Urothelium cell line (cell line): ENCODE results near the gene ACSS3.
"Not testable (repeated sequence)": the region's sequence is repeated elsewhere in the genome, so short reads cannot be mapped to it uniquely, and the experiment has no call there.

Experiments used
- DNase-seq: peaks from one replicate; pipeline ENCODE4 v3.0.0; 2011; ENCODE audit warnings: low spot score, mixed read lengths
- FAIRE-seq: peaks from 2 replicates; lab custom pipeline; 2011; peaks lifted over from hg19 to GRCh38; lab: Jason Lieb, UNC

The ACSS3 gene, protein sequence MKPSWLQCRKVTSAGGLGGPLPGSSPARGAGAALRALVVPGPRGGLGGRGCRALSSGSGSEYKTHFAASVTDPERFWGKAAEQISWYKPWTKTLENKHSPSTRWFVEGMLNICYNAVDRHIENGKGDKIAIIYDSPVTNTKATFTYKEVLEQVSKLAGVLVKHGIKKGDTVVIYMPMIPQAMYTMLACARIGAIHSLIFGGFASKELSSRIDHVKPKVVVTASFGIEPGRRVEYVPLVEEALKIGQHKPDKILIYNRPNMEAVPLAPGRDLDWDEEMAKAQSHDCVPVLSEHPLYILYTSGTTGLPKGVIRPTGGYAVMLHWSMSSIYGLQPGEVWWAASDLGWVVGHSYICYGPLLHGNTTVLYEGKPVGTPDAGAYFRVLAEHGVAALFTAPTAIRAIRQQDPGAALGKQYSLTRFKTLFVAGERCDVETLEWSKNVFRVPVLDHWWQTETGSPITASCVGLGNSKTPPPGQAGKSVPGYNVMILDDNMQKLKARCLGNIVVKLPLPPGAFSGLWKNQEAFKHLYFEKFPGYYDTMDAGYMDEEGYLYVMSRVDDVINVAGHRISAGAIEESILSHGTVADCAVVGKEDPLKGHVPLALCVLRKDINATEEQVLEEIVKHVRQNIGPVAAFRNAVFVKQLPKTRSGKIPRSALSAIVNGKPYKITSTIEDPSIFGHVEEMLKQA

DNA sequence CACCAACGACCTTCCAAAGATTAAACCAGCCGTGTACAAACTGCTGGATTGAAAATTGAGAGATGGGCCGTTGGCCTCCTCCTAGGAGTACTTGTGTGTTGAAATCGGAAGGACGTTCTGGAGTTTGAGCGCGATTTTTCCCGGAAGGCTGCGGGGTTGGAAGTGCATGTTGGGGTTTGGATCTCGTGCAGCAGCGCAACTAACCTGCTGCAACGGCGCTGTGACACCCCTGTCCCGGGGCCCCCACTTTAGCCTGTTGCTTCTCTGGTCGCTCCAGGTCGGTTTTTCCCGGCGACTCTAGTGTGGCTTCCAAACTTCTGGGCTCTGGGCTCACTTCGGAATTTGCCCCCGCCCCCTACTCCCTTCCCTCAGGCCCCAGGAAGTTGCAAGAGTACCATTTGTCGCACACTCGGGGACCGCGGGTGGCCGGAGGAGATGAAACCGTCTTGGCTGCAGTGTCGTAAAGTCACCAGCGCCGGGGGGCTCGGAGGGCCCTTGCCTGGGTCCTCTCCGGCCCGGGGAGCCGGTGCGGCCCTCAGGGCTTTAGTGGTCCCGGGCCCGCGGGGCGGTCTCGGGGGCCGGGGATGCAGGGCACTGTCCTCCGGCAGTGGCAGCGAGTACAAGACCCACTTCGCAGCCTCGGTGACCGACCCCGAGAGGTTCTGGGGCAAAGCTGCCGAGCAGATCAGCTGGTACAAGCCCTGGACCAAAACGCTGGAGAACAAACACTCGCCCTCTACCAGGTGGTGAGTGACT, at the start of gene ACSS3:
Gene ACSS3 (plus strand): TSS at position 394 of the 756 bp plus-strand sequence. CDS start 42 bp downstream, at position 436.
- no peak for FAIRE-seq
- peak; percentile 40 for DNase-seq

DNA sequence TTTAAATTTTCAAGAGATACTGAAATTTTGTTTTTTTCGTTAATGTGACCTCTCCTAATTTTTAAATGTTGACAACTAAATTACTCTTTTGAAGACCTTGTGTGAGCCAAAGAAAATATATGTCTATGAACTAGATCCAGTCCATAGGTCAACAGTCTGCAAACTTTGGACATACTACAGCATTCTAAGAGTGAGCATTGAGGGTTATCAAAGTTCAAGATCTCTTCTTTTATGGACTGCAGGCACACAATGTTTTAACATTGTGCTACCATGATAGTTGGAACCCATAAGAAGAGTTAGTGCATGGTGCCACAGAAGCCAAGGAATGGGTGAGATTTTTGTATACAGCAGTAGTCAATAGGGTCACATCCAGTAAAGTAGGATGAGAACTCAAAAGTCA, 43.0 kb upstream of the ACSS3 start:
- DNase-seq (no peak), FAIRE-seq (no peak)

DNA sequence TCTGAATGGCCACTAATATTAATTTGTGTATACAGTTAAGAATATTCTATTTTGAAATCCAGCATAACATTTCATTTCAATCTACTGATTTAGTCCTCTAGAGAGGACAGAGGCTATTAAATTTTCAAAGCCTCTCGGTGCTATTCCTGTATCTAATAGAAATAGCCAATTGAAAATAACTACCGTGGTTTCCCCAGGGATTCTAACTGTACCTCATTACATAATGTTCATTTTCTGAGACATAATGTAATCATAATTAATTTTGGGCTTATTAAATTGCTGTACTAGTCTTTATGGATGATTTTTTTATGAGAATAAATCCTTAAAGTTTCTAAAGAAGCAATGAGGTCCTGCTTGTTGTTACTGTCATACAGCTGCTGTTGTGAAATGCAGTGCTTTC, 38.6 kb upstream of the ACSS3 start:
- DNase-seq (no peak), FAIRE-seq (no peak)

DNA sequence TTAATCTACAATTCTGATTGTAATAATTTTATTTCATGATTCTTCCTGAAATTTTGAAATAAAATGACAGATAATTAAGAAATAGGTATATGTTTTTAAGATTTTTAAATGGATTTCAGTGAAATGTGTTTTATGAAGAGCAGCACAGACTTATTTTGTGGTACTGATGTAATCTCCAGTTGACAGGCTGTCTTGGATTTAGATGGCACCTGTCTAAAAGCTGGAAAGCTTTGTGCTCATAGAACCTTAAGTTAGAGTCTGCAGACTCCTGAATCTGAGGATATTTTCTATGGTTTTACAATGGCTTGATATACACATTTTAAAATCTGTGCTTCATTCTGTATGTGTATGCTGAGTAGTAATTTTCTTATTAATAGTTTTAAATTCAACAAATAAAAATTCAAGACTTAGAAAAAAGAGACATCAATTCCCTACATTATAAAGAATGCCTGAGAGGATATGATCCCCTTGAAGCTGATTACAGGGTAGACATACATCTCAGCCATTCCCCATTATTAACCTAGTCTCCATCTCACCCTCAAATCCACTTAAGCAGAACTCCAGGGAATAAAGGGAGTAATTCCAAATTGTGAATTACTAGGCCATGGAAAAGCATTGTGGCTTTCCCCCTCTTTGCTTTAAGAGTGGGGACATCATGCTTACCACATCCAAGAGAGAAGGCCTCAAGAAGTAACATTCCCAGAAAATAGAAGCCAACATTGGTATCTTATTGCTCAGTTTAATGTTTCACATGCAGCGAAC, 33.7 kb upstream of the ACSS3 start:
- FAIRE-seq: no peak
- no peak for DNase-seq

DNA sequence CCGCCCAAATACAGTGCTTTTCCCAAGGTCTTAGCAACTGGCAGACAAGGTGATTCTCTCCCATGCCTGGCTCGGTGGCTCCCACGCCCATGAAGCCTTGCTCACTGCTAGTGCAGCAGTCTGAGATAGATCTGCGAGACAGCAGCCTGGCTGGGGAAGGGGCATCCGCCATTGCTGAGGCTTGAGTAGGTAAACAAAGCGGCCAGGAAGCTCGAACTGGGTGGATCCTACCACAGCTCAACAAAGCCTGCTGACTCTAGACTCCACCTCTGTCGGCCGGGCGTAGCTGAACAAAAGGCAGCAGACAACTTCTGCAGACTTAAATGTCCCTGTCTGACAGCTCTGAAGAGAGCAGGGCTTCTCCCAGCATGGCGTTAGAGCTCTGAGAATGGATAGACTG, 12.9 kb upstream of the ACSS3 start:
- DNase-seq: not testable (repeated sequence)

DNA sequence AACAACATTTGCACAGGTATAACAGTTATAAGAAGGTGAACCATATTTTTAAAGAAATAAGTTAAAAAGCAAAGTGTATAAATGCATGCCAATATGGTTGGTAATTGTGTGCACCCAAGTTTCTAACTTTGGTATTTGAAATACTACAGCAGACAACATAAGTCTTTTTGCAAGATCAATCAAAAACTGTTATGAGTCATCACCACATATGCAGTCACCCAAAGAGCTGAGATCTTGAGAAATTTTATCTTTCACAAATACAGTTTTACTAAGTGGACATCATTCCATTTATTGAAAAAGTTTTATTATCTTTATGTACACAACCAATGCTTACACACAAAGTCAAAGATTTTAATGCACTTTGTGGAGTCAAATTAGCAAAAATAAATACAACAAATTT, 7.0 kb upstream of the ACSS3 start:
- FAIRE-seq (no peak), DNase-seq (no peak)

More for the DNA sequence above, 12.9 kb upstream of the ACSS3 start:
- not testable (repeated sequence) for FAIRE-seq

DNA sequence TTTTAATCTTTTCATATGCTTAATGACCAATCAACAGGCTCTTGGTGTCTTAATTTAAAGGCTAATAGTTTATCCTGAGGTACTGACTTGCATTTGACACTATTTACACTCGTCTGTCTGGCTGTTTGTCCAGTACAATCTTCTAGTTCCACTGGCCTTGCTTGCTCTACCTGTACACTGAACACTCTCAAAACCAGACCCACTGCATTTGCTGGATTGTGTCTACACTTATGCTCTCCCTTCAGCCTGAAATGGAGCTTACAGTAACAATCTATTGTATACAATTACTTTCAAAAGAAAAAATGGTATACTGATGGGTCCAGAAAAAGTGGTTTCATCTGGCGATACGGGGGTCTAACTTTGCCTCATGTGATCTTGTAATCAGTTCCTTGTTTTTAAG, 2.3 kb upstream of the ACSS3 start:
- DNase-seq: no peak
- no peak for FAIRE-seq

DNA sequence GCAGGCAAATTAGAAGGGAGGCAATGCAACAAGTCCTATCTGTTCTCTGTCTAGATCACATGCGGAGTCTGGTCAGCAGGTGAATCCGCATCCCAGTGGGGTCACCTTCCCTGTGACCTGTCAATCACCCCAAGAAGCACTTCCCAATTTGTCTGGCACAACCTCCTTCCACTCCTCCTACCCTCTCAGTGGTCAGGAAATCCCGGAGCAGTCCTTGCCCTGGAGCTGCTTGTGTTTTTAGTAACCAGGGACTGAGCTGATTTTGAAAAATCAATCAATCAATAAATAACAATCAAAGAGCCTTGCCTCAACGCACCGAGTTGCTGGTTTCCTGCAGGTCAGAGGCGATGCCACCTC, 572 bp upstream of the ACSS3 start:
- no peak for FAIRE-seq
- peak; percentile 30 for DNase-seq

DNA sequence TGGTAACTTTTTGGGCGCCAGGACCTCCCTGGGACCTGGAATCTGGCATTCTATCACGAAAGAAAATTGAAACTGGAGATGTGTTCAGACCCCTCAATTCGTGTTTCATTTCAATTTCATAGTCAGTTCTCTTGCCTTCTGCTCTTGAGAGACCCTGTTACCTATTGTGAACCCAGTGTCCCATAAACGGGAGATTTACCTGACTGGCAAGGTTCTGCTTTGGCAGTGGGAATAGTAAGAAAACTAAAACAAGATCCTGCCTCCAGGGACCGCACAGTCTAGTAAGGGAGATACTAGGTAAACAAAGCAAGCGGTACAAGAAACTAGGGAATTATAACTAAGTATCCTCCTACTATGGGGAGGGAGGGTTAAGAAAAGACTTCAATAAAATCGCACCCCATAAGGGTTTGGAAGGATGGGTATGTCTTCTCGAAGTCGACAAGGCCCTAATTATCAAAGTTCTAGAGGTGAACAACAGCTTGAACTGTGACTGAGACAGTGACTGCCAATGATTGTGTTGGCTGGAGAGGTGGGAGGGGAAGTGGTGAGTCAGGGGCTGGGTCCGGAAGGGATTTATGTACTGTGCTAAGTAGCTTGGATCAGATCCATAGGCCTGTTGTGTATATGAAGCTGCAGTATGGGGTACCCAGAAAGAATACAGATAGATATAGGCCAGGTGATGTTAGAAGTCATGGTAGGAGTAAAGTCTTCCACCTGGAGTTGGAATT, 754 bp downstream of the ACSS3 start:
- DNase-seq: peak; percentile 32
- no peak for FAIRE-seq

DNA sequence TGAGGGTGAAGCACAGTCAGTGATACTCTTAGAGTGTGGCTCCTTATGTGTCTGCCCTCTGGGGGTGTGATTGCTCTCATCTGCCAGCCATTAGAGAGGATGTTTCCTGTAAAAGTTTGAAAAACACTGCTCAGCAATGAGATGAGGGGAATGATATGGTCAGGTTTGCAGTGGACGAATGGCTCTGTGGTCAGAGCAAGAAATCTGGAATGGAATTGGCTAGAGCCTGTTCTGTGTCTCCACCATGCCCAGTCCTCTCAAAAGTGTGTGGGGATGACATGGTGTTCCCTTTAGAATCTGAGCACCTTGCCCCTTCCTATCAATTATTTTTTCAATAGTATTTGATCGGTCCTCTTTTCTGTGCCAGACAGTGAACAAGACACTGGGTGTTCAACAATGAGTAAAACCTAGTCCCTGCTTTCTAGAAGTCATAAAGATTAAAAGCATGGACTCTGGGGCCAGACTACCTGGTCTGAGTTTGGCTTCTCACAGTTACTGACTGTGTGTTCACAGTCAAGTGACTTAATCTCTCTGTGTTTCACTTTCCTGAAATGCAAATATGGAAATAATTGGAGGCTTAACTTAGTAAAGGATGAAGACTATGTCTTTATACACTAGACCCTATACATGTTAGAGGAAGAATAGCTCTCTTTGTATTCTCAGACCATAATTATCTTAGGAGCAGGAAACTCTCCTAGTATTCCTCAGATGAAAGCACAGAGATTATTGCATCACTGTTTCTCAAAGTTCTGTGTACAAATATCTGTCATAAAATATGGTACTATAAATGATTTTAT, 1.6 kb downstream of the ACSS3 start:
- DNase-seq (no peak), FAIRE-seq (no peak)

DNA sequence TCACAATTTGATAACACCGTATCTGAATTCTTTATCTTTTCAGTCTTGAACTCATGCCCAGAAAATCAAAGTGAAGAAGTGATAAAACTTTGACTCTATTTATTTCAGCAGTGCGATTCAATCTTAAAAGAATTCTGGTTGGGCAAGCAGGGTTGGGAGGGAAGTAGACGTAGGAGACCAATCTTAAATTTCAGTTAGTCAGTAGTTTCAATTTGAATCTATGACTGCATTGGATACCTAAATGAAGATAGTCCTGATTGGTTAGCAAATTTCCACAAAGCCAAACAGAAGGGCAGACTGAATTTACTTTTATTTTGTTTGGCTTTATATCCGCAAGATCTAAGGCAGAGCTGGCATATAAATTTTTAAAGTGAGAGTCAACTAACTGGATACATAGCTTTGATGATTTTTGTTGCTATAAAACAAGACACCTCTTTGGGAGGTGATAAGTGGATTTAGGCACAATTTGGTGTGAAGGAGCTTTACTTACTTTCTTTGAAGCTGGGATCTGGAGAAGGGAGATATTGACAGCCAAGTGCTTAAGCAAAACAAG, 2.6 kb downstream of the ACSS3 start:
- FAIRE-seq (no peak), DNase-seq (no peak)

DNA sequence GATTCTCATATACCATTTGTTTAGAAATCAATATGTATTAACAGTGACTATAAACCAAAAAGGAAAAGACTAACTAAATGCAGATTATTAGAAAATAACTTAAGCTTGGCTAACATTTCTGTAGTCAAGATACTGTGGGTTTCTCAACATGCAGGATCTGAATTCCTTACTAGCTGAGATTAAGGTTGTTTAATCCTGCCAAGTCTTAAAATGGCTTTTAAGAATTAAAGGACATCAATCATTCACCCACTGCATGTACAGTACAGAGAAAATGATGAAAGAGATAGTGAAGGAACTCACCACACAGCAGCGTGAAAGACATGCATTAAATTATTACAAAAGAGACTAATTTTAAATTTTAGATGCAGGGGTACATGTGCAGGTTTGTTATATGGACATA, 3.8 kb downstream of the ACSS3 start:
- FAIRE-seq (no peak), DNase-seq (no peak)

DNA sequence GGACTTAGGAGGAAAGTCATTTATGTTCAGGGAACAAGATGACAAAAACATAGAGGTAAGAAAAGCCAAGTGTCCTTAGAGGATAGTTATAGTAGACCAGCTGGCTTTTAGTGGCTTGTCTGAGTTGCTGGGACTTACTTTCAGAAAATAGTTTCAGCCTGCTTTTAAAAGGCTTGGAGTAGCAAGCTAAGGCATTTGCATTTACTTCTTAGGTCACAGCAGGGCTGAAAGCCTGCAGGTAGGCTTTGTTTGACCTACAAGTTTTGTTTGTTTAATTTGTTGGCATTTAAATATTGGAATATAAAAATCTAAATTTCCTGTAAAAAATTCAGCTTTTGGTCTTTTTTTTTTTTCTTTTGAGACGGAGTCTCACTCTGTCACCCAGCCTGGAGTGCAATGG, 5.1 kb downstream of the ACSS3 start:
- no peak for DNase-seq
- no peak for FAIRE-seq

DNA sequence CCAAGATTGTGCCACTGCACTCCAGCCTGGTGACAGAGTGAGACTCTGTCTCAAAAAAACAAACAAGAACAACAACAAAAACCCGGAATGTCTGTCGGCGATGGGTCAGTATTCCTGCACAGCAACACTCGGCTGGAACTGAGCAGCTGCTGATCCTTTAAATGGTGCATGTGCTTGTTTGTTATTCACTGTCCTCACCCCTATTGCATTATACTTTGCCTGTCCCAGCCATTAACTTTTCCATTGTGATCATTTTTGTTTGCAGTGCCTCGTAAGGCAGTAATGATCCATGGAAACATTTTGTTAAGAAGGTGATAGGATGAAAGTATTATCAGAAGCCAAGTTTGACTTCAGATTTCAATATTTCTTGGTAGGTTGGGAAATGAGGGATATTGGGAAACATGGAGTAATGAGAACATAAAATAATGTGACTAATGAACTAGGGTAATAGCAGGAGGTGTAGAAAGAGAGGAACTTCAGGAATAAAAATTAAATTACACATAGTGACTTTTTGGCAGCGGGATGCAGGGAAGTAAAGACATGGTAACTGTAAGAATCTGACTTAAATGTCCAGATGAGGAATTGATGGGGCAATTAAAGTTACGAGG, 6.1 kb downstream of the ACSS3 start:
- FAIRE-seq (no peak), DNase-seq (no peak)

DNA sequence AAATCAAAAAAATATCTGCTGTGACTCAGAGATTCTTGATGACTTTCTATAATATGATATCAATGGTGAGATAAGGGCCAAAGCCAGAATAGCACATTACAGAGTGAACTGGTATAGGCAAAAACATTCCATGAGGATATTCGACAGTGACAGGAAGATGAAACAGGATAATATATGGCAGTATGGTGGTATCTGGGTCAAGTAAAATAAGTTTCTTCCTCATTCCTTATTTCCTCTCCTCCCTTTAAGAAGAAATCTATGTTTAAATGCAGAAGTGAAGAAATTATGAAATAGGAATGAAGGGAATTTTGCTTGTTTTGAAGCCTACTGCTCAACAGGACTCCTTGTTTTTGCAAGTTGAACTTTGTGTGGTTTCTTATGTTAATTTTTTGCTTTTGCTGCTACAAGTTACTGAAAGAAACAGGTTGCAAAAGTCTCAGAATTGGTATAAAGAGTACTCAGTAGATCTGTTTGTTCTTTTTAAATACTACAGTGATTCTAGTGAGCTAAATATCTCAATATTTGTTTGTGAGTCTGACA, 7.0 kb downstream of the ACSS3 start:
- no peak for FAIRE-seq

DNA sequence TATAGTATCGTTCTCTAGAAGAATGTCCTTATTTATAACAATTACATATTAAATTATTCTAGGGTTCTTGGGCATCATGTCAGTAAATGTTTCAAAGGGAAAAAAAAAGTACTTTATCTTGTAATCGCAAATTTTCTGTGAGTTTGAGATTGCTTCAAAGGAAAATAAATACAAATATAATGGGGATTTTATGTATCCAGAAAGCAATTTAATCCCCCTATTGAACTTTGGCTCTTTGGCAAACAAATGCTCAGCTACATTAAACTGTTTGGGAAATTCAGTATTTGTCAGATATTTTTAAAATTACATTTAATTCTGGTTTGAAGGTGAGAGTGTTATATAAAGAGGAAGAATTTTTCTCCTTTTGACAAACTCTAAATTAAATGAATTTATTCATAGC, 8.0 kb downstream of the ACSS3 start:
- FAIRE-seq (no peak), DNase-seq (no peak)

More for the DNA sequence above, 7.0 kb downstream of the ACSS3 start:
- no peak for DNase-seq

DNA sequence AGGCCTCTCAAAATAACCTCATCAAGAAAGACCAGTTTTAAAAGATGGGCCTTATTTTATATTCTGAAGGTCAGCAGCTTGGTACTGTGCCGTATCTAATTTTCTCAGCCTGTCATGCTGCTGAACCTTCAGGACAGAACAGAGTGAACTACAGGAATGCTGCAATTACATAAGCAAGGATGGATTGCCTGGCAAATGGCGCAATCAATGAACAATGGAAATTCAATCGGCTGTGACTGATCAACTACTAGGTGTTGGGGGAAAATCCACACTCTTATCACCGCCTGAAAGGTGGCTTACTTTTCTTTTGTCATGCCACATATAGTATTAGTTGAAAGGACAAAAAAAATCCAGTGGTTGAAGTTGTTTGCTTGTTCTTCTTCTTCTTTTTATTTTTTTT, 8.5 kb downstream of the ACSS3 start:
- no peak for FAIRE-seq

DNA sequence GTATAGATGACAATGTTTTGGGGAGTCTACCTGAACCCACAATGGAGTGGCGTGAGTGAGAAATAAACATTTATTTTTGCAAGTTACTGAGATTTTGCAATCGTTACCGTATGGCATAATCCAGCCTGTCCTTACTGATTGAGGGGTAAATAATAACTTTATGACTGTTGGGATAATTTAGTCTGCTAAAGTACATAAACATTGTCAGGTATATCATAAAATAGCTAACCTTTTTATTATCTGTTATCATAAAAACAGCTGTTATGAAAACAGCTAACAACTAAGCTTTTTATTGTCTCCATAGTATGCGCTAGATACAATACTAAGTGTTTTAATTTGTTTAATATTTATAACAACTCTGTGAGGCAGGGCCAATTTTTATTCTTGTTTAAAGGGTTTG, 10.3 kb downstream of the ACSS3 start:
- FAIRE-seq (no peak), DNase-seq (no peak)

More for the DNA sequence above, 8.5 kb downstream of the ACSS3 start:
- no peak for DNase-seq
